HFF-Myc (cell line): ENCODE results near the gene ANKRD30A.

ENCODE experiments used
- DNase-seq: peaks from one replicate; pipeline ENCODE4 v3.0.0-alpha.2; 2011; ENCODE audit warnings: low read depth; ENCODE audit errors: extremely low read depth
- H3K4me3 ChIP-seq: replicated peaks from 2 replicates; pipeline ENCODE4 v1.5.1; 2011; ENCODE audit warnings: low read depth, mild to moderate bottlenecking, control low read depth, low read length
- TF ChIP-seq, protein P1 (sequence below): IDR thresholded peaks from 2 replicates; pipeline ENCODE4 v1.5.1; 2012; ENCODE audit warnings: mild to moderate bottlenecking, low read depth, low read length, control low read depth; ENCODE audit errors: missing control alignments

The ANKRD30A gene

DNA sequence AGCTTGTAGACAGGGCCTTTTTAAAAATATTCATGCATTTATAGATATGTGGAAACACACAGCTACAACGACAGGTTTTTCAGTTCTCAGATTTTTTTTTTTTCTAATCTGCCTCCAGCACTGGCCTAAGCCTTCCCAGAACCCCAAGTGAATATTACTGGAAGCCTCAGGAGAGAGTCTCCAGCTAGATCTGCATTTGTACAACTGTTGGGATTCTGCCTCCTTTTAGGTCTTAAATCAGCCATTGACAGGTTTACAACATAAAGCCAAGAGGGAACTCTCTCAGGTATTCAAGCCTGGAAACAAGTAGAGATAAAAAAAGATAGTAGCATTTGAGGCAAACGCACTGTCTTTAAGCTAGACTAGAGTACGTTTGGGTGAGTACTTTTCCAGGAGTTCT lies 275.8 kb downstream of the ANKRD30A start:
- DNase-seq, result no peak
- TF ChIP-seq, protein P1, sequence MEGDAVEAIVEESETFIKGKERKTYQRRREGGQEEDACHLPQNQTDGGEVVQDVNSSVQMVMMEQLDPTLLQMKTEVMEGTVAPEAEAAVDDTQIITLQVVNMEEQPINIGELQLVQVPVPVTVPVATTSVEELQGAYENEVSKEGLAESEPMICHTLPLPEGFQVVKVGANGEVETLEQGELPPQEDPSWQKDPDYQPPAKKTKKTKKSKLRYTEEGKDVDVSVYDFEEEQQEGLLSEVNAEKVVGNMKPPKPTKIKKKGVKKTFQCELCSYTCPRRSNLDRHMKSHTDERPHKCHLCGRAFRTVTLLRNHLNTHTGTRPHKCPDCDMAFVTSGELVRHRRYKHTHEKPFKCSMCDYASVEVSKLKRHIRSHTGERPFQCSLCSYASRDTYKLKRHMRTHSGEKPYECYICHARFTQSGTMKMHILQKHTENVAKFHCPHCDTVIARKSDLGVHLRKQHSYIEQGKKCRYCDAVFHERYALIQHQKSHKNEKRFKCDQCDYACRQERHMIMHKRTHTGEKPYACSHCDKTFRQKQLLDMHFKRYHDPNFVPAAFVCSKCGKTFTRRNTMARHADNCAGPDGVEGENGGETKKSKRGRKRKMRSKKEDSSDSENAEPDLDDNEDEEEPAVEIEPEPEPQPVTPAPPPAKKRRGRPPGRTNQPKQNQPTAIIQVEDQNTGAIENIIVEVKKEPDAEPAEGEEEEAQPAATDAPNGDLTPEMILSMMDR, result no peak
- H3K4me3 ChIP-seq, result no peak overlapping the region

DNA sequence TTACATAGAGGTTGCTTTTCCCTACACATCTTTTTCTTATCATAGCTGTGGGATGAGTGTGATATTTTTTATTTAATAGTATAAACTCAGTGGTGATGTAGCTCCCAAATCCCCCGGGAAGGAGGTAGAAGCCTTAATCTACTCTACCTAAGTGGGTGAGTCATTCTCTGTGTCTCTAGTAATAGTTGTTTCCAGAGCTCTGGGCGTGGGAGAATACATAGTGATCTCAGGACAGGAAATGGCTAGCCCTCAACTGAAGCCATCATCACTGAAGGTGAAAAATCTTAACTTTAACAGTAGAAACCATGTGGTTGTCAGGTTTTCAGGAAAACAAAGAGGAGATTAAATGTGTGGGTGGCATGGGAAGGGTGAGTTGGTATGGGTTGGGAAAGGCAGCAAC lies 278.4 kb downstream of the ANKRD30A start:
- DNase-seq, result no peak
- H3K4me3 ChIP-seq, result no peak overlapping the region
- TF ChIP-seq, protein P1, result no peak
